ENCODE measurements around the gene AKR1D1. TPM values are rescaled to one million over a fixed set of nuclear protein-coding genes. Genes with fewer than 3 reads are reported as not detected.
A peak's percentile ranks its signal among the peaks of the same experiment; 100 is the strongest.

AKR1D1 gene
- total and polyA plus RNA-seq, 2 of the 13 experiments (the other 11 are each of a cell fraction or from before 2014, with no cell fraction given) = 6.9 to 37.0 TPM

DNA sequence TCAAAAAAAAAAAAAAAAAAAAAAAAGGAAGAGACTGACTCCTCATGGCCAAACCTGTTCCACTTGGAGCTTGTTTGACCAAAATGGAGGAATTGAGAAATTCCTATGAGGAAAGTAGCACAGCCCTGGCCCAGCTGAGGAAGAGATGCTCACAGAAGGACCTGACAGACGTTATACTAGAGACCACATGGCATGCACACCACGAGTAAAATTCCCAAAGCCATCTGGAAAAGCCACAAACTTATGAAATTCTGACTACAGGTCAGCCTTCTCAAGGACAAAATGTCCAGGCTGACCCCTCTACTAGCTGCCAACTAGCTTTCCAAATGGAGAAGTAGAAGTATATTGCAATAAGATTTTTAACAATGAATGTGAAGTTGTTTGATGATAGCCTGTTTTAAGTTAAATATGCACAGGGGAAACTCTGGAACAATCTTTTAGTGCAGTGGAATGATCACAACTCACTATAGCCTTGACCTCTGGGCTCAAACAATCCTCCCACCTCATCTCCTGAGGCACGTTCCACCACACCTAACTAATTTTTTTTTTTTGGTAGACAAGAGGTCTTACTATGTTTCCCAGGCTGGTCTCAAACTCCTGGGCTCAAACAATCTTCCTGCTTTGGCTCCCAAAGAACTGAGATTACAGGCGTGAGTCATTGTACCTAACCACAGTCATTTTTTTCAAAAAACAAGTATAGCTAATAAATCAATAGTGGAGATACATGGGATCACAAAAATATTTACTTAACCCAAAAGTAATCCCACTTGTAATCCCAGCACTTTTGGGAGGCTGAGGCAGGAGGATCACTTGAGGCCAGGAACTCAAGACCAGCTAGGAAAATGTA is 75.7 kb downstream of the AKR1D1 start (continued):
- no peak; the same call in 1 of the 2 replicates for TF ChIP-seq MTA1 (CRISPR knock-in tag; IDR thresholded peaks at IDR 0.05; ENCODE audit: borderline replicate concordance)
- no peak for TF ChIP-seq ZNF207 (IDR thresholded peaks at IDR 0.05; ENCODE audit: borderline replicate concordance)
- no peak for TF ChIP-seq NFYC (CRISPR knock-in tag; IDR thresholded peaks at IDR 0.05)
- TF ChIP-seq ZNF431 (CRISPR knock-in tag; IDR thresholded peaks at IDR 0.05; ENCODE audit: borderline replicate concordance, low read depth) = no peak
- no peak for TF ChIP-seq HES4 (CRISPR knock-in tag; IDR thresholded peaks at IDR 0.05; ENCODE audit: borderline replicate concordance)
- no peak for TF ChIP-seq ZNF543 (CRISPR knock-in tag; IDR thresholded peaks at IDR 0.05)
- peak; percentile 73 for TF ChIP-seq ZMYM3 (CRISPR knock-in tag; IDR thresholded peaks at IDR 0.05)
- peak; percentile 92 for TF ChIP-seq TBX2 (CRISPR knock-in tag; IDR thresholded peaks at IDR 0.05; ENCODE audit: borderline replicate concordance)
- peak; percentile 13; the same call in 1 of the 2 replicates for TF ChIP-seq RERE (CRISPR knock-in tag; IDR thresholded peaks at IDR 0.05; ENCODE audit: low read depth)
- no peak for TF ChIP-seq GPN1 (CRISPR knock-in tag; IDR thresholded peaks at IDR 0.05; ENCODE audit: borderline replicate concordance)
- TF ChIP-seq ZBTB7A (CRISPR knock-in tag; IDR thresholded peaks at IDR 0.05) = no peak
- TF ChIP-seq ZBTB7B (CRISPR knock-in tag; IDR thresholded peaks at IDR 0.05) = no peak; the same call in 1 of the 2 replicates
- no peak for TF ChIP-seq ZNF441 (CRISPR knock-in tag; IDR thresholded peaks at IDR 0.05; ENCODE audit: borderline replicate concordance)
- TF ChIP-seq ZNF101 (CRISPR knock-in tag; IDR thresholded peaks at IDR 0.05; ENCODE audit: borderline replicate concordance, low read depth) = no peak
- TF ChIP-seq HDAC2 (CRISPR knock-in tag; IDR thresholded peaks at IDR 0.05) = peak; percentile 46; the same call in 1 of the 2 replicates
- TF ChIP-seq ZNF816 (CRISPR knock-in tag; IDR thresholded peaks at IDR 0.05; ENCODE audit: borderline replicate concordance) = peak; percentile 83
- TF ChIP-seq ZSCAN31 (CRISPR knock-in tag; IDR thresholded peaks at IDR 0.05; ENCODE audit: low read depth) = no peak
- no peak for TF ChIP-seq NR3C1 (CRISPR knock-in tag; IDR thresholded peaks at IDR 0.05)
- no peak for TF ChIP-seq ZSCAN12 (CRISPR knock-in tag; IDR thresholded peaks at IDR 0.05)
- TF ChIP-seq, protein P1, sequence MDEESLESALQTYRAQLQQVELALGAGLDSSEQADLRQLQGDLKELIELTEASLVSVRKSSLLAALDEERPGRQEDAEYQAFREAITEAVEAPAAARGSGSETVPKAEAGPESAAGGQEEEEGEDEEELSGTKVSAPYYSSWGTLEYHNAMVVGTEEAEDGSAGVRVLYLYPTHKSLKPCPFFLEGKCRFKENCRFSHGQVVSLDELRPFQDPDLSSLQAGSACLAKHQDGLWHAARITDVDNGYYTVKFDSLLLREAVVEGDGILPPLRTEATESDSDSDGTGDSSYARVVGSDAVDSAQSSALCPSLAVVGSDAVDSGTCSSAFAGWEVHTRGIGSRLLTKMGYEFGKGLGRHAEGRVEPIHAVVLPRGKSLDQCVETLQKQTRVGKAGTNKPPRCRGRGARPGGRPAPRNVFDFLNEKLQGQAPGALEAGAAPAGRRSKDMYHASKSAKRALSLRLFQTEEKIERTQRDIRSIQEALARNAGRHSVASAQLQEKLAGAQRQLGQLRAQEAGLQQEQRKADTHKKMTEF (CRISPR knock-in tag; IDR thresholded peaks at IDR 0.05) = peak; percentile 75
- TF ChIP-seq CHD4 (IDR thresholded peaks at IDR 0.05; ENCODE audit: borderline replicate concordance, low read length) = peak; percentile 24; the same call in 1 of the 2 replicates
- TF ChIP-seq KMT2B (CRISPR knock-in tag; IDR thresholded peaks at IDR 0.05) = no peak
- TF ChIP-seq RXRA (CRISPR knock-in tag; IDR thresholded peaks at IDR 0.05) = peak; percentile 59; the same call in 1 of the 2 replicates
- TF ChIP-seq ZSCAN20 (CRISPR knock-in tag; IDR thresholded peaks at IDR 0.05; ENCODE audit: borderline replicate concordance) = 0 out of 2 replicates have a peak, but pooled peaks have one; percentile 24
- no peak for TF ChIP-seq MTA3 (CRISPR knock-in tag; IDR thresholded peaks at IDR 0.05)

Measured in HepG2 (cell line).